OCI-LY7 (cell line): Measurements from ENCODE around the gene MLN. TPM values are rescaled to one million over a fixed set of nuclear protein-coding genes. Genes with fewer than 3 reads are reported as not detected.

Experiments
- BruUV-seq: library from RNA; stranded (reverse); fragments of 400-500 nt; replicated peaks from 2 replicates; lab custom pipeline; 2021; lab: Mats Ljungman, UMichigan
- CTCF ChIA-PET: fragments of 300-600 bp; sonication (Branson Sonifier 250); formaldehyde crosslinking; loops from one replicate; lab custom pipeline; 2022; ENCODE audit warnings: antibody characterized with exemption; ENCODE audit not compliant: unreplicated experiment; lab: Charles Lee
- POLR2A ChIA-PET: fragments of 300-600 bp; sonication (Branson Sonifier 250); formaldehyde crosslinking; loops from one replicate; lab custom pipeline; 2022; ENCODE audit warnings: antibody characterized with exemption; lab: Charles Lee
- DNase-seq: peaks from one replicate; pipeline ENCODE4 v3.0.0-alpha.2; 2015; ENCODE audit warnings: low spot score
- H2AFZ ChIP-seq: fragments of 200-600 bp; sonication (generic), shearing (Covaris generic); 2 replicates; pipeline ENCODE4 v1.6.1; 2014; ENCODE audit warnings: mild to moderate bottlenecking, antibody characterized with exemption, low read length, moderate library complexity
- H3K27ac ChIP-seq: fragments of 200-600 bp; sonication (generic); 2 replicates; pipeline ENCODE4 v1.5.1; 2014; ENCODE audit warnings: mixed run types, low read depth, mild to moderate bottlenecking, moderate library complexity, low read length, inconsistent platforms; ENCODE audit not compliant: poor library complexity, severe bottlenecking
- H3K36me3 ChIP-seq: fragments of 200-600 bp; sonication (generic); 2 replicates; pipeline ENCODE4 v1.6.1; 2014; ENCODE audit warnings: mild to moderate bottlenecking, antibody characterized with exemption, low read length, moderate library complexity, mixed read lengths; ENCODE audit not compliant: insufficient read depth
- H3K4me1 ChIP-seq: fragments of 200-600 bp; sonication (generic); 2 replicates; pipeline ENCODE4 v1.5.1; 2014; ENCODE audit warnings: mild to moderate bottlenecking, low read length; ENCODE audit not compliant: insufficient read depth, poor library complexity, severe bottlenecking
- H3K4me2 ChIP-seq: fragments of 200-600 bp; sonication (generic); 2 replicates; pipeline ENCODE4 v1.6.1; 2014; ENCODE audit warnings: mild to moderate bottlenecking, low read length
- H3K4me3 ChIP-seq: fragments of 200-600 bp; sonication (generic); 2 replicates; pipeline ENCODE4 v1.5.1; 2014; ENCODE audit warnings: mild to moderate bottlenecking, low read depth, low read length; ENCODE audit not compliant: poor library complexity, severe bottlenecking
- H3K79me2 ChIP-seq: fragments of 200-600 bp; sonication (generic); 2 replicates; pipeline ENCODE4 v1.6.1; 2016; ENCODE audit warnings: low read depth, mild to moderate bottlenecking, low read length, moderate library complexity, mixed read lengths; ENCODE audit not compliant: insufficient read depth
- H3K9me2 ChIP-seq: fragments of 200-600 bp; sonication (generic); 2 replicates; pipeline ENCODE4 v1.6.1; 2016; ENCODE audit warnings: mild to moderate bottlenecking, low read length, mixed read lengths; ENCODE audit not compliant: insufficient read depth
- H3K9me3 ChIP-seq: fragments of 200-600 bp; sonication (generic); 2 replicates; pipeline ENCODE4 v1.6.1; 2014; ENCODE audit warnings: mild to moderate bottlenecking, mixed run types, low read length, mixed read lengths
- H4K20me1 ChIP-seq: fragments of 200-600 bp; sonication (generic); 2 replicates; pipeline ENCODE4 v1.6.1; 2014; ENCODE audit warnings: mild to moderate bottlenecking, antibody characterized with exemption, low read length, moderate library complexity, mixed read lengths; ENCODE audit not compliant: insufficient read depth
- EZH2phosphoT487 ChIP-seq: fragments of 200-600 bp; sonication (generic); IDR thresholded peaks from 2 replicates; pipeline ENCODE4 v1.6.1; 2018; ENCODE audit warnings: low read depth, borderline replicate concordance, mild to moderate bottlenecking, mixed run types, antibody characterized with exemption, low read length, moderate library complexity, mixed read lengths
- intact Hi-C: fragments of 100-400 bp; cut with micrococcal nuclease; formaldehyde crosslinking; loops from one replicate; pipeline ENCODE4 v1.10.0; 2022; ENCODE audit not compliant: unreplicated experiment
- total RNA-seq, 2 experiments: library from RNA; depleted of rRNA in 1 of 2; stranded (reverse); fragments of >200 nt in 1 of 2; shearing (Covaris generic) in 1 of 2; gene quantifications; 2 replicates each; pipeline ENCODE4 v1.2.3, GENCODE V29; 2014 to 2022
- TF ChIP-seq, protein P1 (sequence below): fragments of 200-600 bp; sonication (generic); conservative IDR thresholded peaks from 2 replicates; pipeline ENCODE4 v1.5.1; 2014; ENCODE audit warnings: mild to moderate bottlenecking, antibody characterized with exemption, low read length, moderate library complexity, mixed read lengths

MLN gene
- total RNA-seq, 2 experiments from 2014 or later, result not detected

DNA sequence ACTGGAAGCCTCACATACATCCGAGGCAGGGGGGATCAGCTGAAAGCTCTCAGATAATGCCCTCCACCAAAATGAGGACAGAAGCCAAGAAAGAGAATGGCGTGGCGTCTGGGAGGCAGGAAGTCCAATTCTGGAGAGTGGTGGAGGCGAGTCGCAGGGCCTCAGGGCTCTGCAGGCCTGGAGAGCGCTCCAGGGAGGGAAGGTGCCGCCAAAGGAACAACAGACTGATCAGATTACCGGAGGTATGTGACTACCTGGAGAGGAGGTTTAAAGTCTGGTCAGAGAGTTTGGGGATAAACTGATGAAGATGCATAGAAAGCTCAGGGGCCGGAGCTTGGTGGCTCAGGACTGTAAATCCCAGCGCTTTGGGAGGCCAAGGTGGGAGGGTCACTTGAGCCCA lies 45.9 kb downstream of the MLN start:
- no peak overlapping the region for H3K4me2 ChIP-seq
- no peaks in the 10 kb centered on the region for H4K20me1 ChIP-seq
- ChIA-PET CTCF (interaction anchor here (1.1 kb wide), 1 partner anchor 47 kb away, joined by 6 read pairs; the partner anchor contains the start of gene UQCC2), POLR2A (interaction anchor here (1.4 kb wide), 1 partner anchor 47 kb away, joined by 3 read pairs; the partner anchor contains the start of gene UQCC2)
- intact Hi-C loops, result no loop called here
- no TSS peak for BruUV-seq
- no peaks in the 10 kb centered on the region for H3K4me1 ChIP-seq
- TF ChIP-seq, protein P1, sequence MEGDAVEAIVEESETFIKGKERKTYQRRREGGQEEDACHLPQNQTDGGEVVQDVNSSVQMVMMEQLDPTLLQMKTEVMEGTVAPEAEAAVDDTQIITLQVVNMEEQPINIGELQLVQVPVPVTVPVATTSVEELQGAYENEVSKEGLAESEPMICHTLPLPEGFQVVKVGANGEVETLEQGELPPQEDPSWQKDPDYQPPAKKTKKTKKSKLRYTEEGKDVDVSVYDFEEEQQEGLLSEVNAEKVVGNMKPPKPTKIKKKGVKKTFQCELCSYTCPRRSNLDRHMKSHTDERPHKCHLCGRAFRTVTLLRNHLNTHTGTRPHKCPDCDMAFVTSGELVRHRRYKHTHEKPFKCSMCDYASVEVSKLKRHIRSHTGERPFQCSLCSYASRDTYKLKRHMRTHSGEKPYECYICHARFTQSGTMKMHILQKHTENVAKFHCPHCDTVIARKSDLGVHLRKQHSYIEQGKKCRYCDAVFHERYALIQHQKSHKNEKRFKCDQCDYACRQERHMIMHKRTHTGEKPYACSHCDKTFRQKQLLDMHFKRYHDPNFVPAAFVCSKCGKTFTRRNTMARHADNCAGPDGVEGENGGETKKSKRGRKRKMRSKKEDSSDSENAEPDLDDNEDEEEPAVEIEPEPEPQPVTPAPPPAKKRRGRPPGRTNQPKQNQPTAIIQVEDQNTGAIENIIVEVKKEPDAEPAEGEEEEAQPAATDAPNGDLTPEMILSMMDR, result no peak
- no peak for TF ChIP-seq EZH2phosphoT487
- no peak for DNase-seq
- H3K4me3 ChIP-seq, result no peak overlapping the region
- no peak overlapping the region for H2AFZ ChIP-seq
- no peak overlapping the region for H3K27ac ChIP-seq
- no peaks in the 10 kb centered on the region for H3K9me3 ChIP-seq
- no peaks in the 10 kb centered on the region for H3K79me2 ChIP-seq
- no peaks in the 10 kb centered on the region for H3K9me2 ChIP-seq
- no peaks in the 10 kb centered on the region for H3K36me3 ChIP-seq

DNA sequence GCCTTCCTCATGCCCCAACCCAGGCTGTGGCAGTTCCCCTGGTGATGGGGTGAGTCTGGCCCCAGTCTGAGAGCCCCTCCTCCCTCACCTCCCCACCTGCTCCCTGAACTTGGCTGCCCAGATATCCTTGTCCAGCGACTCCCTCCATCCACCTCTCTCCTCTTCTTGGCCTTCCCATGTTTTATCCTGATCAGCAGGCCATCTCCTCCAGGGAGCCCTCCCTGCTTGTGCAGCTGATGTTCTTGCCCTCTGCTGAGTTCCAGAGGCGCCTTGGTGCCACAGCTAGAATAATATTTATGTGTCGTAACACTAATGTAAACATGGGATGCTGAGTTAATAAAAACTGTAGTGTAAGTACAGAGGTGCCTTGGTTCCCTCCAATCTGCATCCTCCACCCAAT lies 46.7 kb downstream of the MLN start:
- Histone ChIP-seq H3K4me3 (no peak overlapping the region), H3K4me2 (no peak overlapping the region), H3K9me3 (no peaks in the 10 kb centered on the region), H3K9me2 (no peaks in the 10 kb centered on the region), H3K27ac (no peak overlapping the region), H4K20me1 (no peaks in the 10 kb centered on the region), H3K4me1 (no peaks in the 10 kb centered on the region), H3K36me3 (no peaks in the 10 kb centered on the region), H3K79me2 (no peaks in the 10 kb centered on the region), H2AFZ (no peak overlapping the region)
- BruUV-seq, result no TSS peak
- POLR2A ChIA-PET, result interaction anchor here (1.4 kb wide), 1 partner anchor 46 kb away, joined by 3 read pairs; the partner anchor contains the start of gene UQCC2
- no peak for DNase-seq
- intact Hi-C loops, result no loop called here
- CTCF ChIA-PET, result interaction anchor here (1.1 kb wide), 1 partner anchor 46 kb away, joined by 6 read pairs; the partner anchor contains the start of gene UQCC2
- TF ChIP-seq EZH2phosphoT487, result no peak
- TF ChIP-seq, protein P1, result no peak

DNA sequence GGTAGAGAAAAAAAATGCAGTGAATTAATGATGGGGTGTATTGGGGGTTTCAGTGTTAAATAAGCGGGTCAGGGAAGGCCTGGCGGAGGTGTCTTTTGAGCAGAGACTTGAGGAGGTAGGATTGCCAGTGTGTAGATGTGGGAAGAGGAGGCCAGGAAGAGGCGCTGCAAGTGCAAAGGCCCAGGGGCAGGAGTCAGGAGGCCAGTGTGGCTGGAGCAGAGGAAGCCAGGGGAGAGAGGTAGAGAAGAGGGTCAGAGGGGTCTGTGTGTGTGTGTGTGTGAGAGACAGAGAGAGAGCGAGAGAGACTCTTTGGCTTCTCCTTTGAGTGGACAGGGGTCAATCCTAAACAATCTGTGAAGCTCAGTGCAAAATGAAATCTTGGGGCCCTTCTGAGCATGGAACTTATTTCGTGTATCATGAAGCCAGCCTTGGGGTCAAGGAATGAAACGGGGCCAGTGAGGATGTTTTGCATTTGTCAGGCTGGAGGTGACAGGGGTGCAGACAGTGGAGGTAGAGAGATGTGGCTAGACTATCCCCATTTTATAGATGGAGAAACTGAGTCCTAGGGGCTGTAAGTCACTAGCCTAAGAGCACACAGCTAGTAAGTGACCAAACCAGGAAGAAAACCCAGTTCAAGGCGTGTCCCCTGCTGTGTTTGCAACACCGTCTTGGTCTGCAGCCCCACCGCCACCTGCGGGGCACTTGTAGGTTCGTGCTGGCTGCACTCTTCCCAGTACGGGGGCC lies 47.4 kb downstream of the MLN start:
- Histone ChIP-seq H3K9me3 (no peaks in the 10 kb centered on the region), H3K9me2 (no peaks in the 10 kb centered on the region), H3K79me2 (no peaks in the 10 kb centered on the region), H3K27ac (no peak overlapping the region), H3K4me1 (no peaks in the 10 kb centered on the region), H2AFZ (no peak overlapping the region), H3K4me3 (no peak overlapping the region), H3K4me2 (no peak overlapping the region), H3K36me3 (no peaks in the 10 kb centered on the region), H4K20me1 (no peaks in the 10 kb centered on the region)
- no TSS peak for BruUV-seq
- TF ChIP-seq, protein P1, result no peak
- no peak for TF ChIP-seq EZH2phosphoT487
- DNase-seq, result no peak
- intact Hi-C loops, result no loop called here
- ChIA-PET CTCF (no interaction called here), POLR2A (interaction anchor here (1.4 kb wide), 1 partner anchor 45 kb away, joined by 3 read pairs; the partner anchor contains the start of gene UQCC2)
